ENCODE data around the gene F7. TPM values are rescaled to one million over a fixed set of nuclear protein-coding genes. Genes with fewer than 3 reads are reported as not detected.

The F7 gene
- total RNA-seq, 1 donor from 2014 or later = not detected

- intact Hi-C loops (cut with micrococcal nuclease) = no loop called here
Observed at GRCh38 chr13:113129921-113130750, 24.5 kb downstream of the F7 start.

DNA sequence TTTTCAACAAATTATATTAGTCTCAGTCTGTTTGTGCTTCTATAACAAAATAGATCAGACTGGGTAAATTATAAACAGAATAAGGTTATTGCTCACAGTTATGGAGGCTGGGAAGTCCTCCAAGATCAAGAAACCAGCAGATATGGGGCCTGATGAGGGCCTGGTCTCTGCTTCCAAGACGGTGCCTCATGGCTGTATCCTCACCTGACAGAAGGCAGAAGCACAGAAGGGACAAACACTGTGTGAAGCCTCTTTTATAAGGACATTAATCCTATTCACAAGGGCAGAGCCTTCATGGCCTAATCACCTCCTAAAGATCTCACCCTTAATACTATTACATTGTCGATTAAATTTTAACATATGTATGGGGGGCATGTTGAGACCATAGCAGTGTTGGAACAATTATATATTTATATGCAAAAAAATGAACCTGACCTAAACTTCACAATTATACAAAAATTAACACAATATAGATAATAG, 29.7 kb downstream of the F7 start:
- intact Hi-C loops (cut with micrococcal nuclease) = no loop called here

- intact Hi-C loops (cut with micrococcal nuclease) = no loop called here
Observed at GRCh38 chr13:113137691-113138298, 32.2 kb downstream of the F7 start.

DNA sequence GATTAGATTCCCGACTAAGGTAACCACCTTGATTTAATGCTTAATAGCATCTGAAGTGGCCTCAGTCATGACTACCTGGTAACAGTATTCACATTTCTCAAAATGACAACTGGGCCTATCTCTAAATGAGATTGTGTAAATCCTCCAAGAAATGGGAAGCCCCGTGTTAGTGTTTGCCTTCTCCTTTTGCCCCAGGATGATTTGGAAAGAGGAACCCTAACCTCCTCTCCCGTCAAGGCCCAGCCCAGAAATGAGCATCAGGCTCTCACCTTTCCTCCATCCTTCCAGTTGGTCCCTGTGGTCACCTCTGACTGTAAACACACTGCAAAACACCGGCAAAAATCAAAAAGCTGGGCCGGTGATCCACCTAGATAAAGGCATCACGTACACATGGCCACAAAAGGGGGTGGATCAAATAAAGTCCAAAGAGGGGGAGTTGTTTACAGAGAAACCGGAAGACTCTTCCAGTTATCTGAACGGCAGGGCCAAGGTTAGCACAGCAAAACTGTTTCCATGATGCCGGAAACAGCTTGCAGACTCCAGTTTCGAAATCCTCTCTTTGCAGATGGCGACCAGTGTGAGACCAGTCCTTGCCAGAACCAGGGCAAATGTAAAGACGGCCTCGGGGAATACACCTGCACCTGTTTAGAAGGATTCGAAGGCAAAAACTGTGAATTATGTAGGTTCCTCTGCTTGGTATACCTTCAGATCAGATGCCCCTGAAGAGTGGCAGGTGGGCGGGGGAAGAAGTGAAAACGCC, 33.4 kb downstream of the F7 start:
- intact Hi-C loops (cut with micrococcal nuclease) = no loop called here

GRCh38 chr13:113139577-113139976, 34.0 kb downstream of the F7 start:
- intact Hi-C loops (cut with micrococcal nuclease) = no loop called here

GRCh38 chr13:113140677-113141600, 35.3 kb downstream of the F7 start:
- intact Hi-C loops (cut with micrococcal nuclease) = no loop called here

- intact Hi-C loops (cut with micrococcal nuclease) = no loop called here
Observed at GRCh38 chr13:113141601-113141970, 36.0 kb downstream of the F7 start.

- intact Hi-C loops (cut with micrococcal nuclease) = no loop called here
Observed at GRCh38 chr13:113142876-113143275, 37.3 kb downstream of the F7 start.

DNA sequence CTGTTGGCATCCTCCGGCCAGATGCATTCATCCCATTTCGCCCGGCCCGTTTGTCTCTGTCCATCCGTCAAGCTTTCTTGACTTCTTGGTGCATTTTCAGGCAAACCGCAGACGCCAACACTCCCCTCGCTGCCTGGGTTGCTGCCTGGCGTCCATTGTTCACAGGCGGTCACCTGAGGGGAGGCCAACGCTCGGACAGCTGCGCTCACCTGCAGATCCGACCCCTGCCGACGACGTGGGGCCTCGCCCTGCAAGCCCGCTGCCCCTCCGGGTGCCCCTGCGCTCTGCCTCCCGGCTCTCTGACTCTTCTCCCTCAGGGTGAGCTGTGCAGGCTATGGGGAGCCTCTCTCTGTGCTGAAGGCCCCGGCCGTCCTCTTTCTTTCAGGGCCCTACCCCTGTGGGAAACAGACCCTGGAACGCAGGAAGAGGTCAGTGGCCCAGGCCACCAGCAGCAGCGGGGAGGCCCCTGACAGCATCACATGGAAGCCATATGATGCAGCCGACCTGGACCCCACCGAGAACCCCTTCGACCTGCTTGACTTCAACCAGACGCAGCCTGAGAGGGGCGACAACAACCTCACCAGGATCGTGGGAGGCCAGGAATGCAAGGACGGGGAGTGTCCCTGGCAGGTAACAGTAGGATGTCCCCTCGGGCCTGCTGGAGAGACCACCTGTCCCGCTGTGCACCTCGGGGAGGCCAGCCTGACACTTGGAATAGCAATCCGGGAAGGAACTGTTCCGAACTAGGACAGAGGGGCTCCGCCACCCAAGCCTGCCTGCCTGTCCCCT, 38.1 kb downstream of the F7 start:
- intact Hi-C loops (cut with micrococcal nuclease) = no loop called here

DNA sequence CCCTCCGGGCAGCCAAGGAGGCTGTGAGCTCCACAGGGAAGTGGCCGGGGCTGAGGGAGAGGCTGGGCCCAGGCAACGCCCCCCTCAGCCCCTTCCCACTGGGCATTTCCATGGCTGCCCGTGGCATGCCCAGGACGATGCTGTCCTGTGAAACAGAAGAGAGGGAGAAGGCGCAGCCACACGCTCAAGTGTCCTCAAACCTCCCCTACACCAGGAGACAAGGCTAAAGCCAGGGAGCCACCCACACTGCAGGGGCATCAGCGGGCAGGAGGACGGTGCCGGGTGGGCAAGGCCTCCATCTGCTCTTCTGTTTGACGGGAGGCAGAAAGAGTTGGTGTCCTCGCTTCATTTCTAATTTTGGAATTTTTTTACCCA, 38.7 kb downstream of the F7 start:
- intact Hi-C loops (cut with micrococcal nuclease) = no loop called here

DNA sequence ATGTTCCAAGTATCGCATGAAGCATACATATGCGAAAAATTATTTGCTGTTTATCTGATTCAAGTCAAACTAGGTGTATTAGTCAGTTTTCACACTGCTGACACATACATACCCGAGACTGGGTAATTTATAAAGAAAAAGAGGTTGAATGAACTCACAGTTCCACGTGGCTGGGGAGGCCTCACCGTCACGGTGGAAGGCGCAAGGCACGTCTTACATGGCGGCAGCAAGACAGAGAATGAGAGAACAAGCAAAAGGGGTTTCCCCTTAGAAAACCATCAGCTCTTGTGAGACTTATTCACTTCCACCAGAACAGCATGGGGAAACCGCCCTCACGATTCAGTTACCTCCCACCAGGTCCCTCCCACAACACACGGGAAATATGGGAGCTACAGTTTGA, 39.9 kb downstream of the F7 start:
- intact Hi-C loops (cut with micrococcal nuclease) = no loop called here

GRCh38 chr13:113145911-113146598, 40.5 kb downstream of the F7 start:
- intact Hi-C loops (cut with micrococcal nuclease) = no loop called here

DNA sequence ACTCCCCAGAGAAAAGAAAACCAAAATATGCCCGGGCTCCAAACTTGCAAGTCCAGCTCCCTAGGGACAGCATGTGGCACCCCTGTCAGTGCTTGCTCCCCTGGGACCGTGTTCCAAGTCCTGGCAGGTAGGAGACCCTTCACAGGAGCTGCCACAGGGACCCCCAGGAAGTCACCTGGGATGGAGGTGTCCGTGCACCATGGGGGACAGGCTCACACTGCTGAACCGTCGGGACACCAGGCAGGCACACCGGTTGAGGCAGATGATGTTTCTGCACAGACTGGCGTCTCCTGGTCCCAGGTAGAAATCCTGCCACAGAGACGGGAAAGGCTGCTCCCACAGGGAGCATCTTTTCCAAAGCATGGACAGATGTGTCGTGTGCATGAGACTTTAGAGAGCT, 41.2 kb downstream of the F7 start:
- intact Hi-C loops (cut with micrococcal nuclease) = no loop called here

GRCh38 chr13:113147206-113147605, 41.6 kb downstream of the F7 start:
- intact Hi-C loops (cut with micrococcal nuclease) = no loop called here

DNA sequence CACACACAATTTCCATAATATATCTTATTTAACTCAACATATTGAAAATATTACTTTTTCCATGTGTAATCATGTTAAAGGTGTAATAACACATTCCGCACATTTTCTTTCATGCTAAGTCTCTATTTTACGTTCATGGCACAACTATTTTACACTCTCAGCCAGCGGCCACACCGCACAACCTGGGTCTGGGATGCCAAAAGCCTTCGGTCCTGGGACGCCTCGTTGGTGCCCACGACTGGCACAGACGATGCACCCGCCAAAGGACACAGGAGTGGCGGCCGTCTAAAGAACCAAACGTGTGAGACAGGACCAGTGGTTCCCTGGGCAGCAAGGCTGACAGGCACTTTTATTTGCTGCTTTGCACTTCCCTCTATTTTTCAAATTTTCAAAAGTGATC, 42.8 kb downstream of the F7 start:
- intact Hi-C loops (cut with micrococcal nuclease) = no loop called here

- intact Hi-C loops (cut with micrococcal nuclease) = no loop called here
Observed at GRCh38 chr13:113148940-113149503, 43.4 kb downstream of the F7 start.

DNA sequence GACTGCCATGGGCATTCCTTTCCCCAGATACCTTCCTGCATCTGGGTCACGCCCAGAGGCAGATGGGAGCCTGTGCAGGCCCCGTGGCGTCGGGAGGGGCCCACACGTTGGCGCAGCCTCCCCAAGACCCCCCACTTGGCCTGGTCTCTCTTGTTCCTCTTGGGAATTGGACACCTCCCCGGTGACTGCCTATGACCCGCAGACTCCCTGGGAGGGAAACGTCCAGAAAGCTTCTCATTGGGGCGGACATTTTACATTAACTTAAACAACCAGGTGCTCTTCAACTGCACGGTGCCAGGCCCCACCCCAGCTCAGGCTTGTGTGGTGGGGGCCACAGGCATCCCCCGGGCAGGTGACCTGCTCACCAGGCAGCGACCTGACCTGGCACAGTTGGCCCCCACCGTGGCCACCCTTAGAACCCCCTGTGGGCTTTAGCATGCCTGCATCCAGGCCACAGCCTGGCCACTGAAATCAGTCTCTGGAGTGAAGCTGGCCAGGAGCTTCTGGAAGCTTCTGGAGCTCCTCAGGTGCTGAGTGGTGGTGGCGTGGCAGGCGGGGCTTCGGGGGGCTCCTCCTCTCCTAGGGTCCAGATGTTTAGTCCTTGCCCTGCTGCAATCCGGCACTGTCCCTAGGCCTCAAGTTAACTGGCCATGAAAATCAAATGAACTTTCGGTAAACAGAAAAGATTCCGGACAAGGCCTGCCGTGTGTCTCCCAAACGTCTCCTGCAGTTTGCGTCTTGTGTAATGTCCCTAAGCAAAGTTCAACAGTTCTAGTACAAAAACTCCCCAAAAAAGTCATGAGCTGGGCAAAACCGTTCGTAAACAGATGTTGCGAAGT, 44.3 kb downstream of the F7 start:
- intact Hi-C loops (cut with micrococcal nuclease) = loop anchor here (5.0 to 10.0 kb wide), 2 partner anchors 345 to 463 kb away; partner anchors contain the start of gene DCUN1D2
